Globus pallidus (tissue), 1 donor: Measurements from ENCODE around the gene FRMD4A.

Experiments
- DNase-seq: peaks from one replicate; pipeline ENCODE4 v3.0.0-alpha.2; 2015; ENCODE audit warnings: low spot score

The FRMD4A gene

GRCh38 chr10:13649844-13650520 lies 680.7 kb downstream of the FRMD4A start:
- DNase-seq, result no peak

GRCh38 chr10:13648425-13648824 lies 682.3 kb downstream of the FRMD4A start:
- no peak for DNase-seq

- no peak for DNase-seq
Observed at GRCh38 chr10:13644866-13645265, 685.9 kb downstream of the FRMD4A start.

- DNase-seq, result no peak
Observed at GRCh38 chr10:13643016-13643415, 687.7 kb downstream of the FRMD4A start.

GRCh38 chr10:13642293-13642692 lies 688.4 kb downstream of the FRMD4A start:
- no peak for DNase-seq

- no peak for DNase-seq
Observed at GRCh38 chr10:13637894-13638293, 692.8 kb downstream of the FRMD4A start.

- DNase-seq, result no peak
Observed at GRCh38 chr10:13637303-13637856, 693.3 kb downstream of the FRMD4A start.

GRCh38 chr10:13636776-13637175 lies 693.9 kb downstream of the FRMD4A start:
- no peak for DNase-seq

GRCh38 chr10:13634207-13634606 lies 696.5 kb downstream of the FRMD4A start:
- peak; percentile 46 for DNase-seq

GRCh38 chr10:13633689-13634088 lies 697.0 kb downstream of the FRMD4A start:
- no peak for DNase-seq

GRCh38 chr10:13632884-13633440 lies 697.8 kb downstream of the FRMD4A start:
- no peak for DNase-seq

- peak; percentile 37 for DNase-seq
Observed at GRCh38 chr10:13632440-13632839, 698.3 kb downstream of the FRMD4A start.

- peak; percentile 48 for DNase-seq
Observed at GRCh38 chr10:13631594-13631993, 699.1 kb downstream of the FRMD4A start.

GRCh38 chr10:13630231-13630630 lies 700.5 kb downstream of the FRMD4A start:
- no peak for DNase-seq

- DNase-seq, result no peak
Observed at GRCh38 chr10:13629116-13629515, 701.6 kb downstream of the FRMD4A start.

- no peak for DNase-seq
Observed at GRCh38 chr10:13628661-13629060, 702.1 kb downstream of the FRMD4A start.

- DNase-seq, result no peak
Observed at GRCh38 chr10:13627459-13628310, 703.0 kb downstream of the FRMD4A start.

GRCh38 chr10:13624630-13625029 lies 706.1 kb downstream of the FRMD4A start:
- DNase-seq, result no peak

GRCh38 chr10:13621931-13622330 lies 708.8 kb downstream of the FRMD4A start:
- no peak for DNase-seq

- DNase-seq, result no peak
Observed at GRCh38 chr10:13617116-13617515, 713.6 kb downstream of the FRMD4A start.

- DNase-seq, result no peak
Observed at GRCh38 chr10:13615650-13616300, 714.9 kb downstream of the FRMD4A start.
